Activated CD4-positive, alpha-beta T cell treated with anti-CD3 and anti-CD28 coated beads, Interleukin-2, amount 10 ng/mL, durations not matched to agents 7 days and 5 days (primary cell): ENCODE results near the gene DGCR8. TPM values are rescaled to one million over a fixed set of nuclear protein-coding genes. Genes with fewer than 3 reads are reported as not detected.

ENCODE experiments used
- CTCF ChIA-PET: fragments of 350-600 bp; sonication (Branson Sonifier 250); formaldehyde crosslinking; loops from one replicate; lab custom pipeline; 2021; ENCODE audit warnings: antibody characterized with exemption; lab: Charles Lee
- POLR2A ChIA-PET: fragments of 350-600 bp; sonication (Branson Sonifier 250); formaldehyde crosslinking; loops from one replicate; lab custom pipeline; 2021; ENCODE audit warnings: antibody characterized with exemption; lab: Charles Lee
- DNase-seq: peaks from one replicate; pipeline ENCODE4 v3.0.0-alpha.2; 2020
- H3K27ac Mint-ChIP-seq: one replicate; pipeline ENCODE4 v1.8.0; 2021; ENCODE audit warnings: mild to moderate bottlenecking, moderate library complexity, mixed read lengths
- H3K27me3 Mint-ChIP-seq: one replicate; pipeline ENCODE4 v1.8.0; 2021; ENCODE audit warnings: mixed read lengths
- H3K36me3 Mint-ChIP-seq: one replicate; pipeline ENCODE4 v1.8.0; 2021; ENCODE audit warnings: low read depth, mixed read lengths
- H3K4me1 Mint-ChIP-seq: one replicate; pipeline ENCODE4 v1.8.0; 2021; ENCODE audit warnings: mixed read lengths
- H3K4me3 Mint-ChIP-seq: one replicate; pipeline ENCODE4 v1.8.0; 2021; ENCODE audit warnings: mild to moderate bottlenecking, moderate library complexity, mixed read lengths
- H3K9me3 Mint-ChIP-seq: one replicate; pipeline ENCODE4 v1.8.0; 2021; ENCODE audit warnings: mixed read lengths
- total RNA-seq, 2 experiments: library from RNA; stranded (reverse); gene quantifications; one replicate each; pipeline ENCODE4 v1.2.3, GENCODE V29; 2021

The DGCR8 gene
- total RNA-seq, 2 experiments from 2014 or later = 51.2 to 54.5 TPM

DNA sequence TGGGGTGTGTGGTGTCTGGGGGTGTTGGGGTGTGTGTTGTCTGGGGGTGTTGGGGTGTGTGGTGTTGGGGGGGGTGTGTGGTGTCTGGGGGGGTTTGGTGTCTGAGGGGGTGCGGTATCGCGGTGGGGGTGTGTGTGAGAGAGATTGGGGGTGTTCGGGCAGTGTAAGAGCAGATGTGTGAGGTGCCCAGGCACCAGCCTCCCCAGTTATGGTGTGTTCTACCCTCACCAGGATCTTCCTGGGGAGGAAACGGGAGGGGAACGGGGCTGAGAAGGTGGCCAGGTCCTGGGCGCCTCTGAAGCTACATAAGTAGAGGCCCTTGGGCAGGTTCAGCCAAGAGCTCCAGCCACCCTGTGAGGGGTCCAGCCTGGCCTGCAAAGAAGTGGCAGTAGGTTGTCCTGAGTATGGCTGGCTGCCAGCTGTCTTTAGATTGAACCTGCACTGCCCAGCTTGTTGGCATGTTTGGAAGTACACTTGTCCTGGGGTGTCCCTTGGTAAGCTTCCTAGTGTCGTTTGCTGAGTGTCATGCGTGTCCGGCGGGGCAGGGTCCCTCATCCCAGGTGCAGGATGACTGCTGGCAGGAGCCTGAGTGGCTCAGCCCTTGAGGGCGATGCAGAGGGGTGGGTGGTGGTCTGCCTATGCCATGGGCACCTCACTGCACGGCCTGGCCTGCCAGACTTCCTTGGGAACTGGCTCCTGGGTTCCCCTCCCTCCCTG is 43.5 kb downstream of the DGCR8 start:
- no peak for DNase-seq
- Mint-ChIP-seq H3K27me3 (no peaks in the 10 kb centered on the region), H3K4me1 (peaks cover 29% of the 10 kb centered on the region), H3K4me3 (no peak overlapping the region), H3K36me3 (peaks cover 37% of the 10 kb centered on the region), H3K27ac (no peak overlapping the region), H3K9me3 (no peaks in the 10 kb centered on the region)
- ChIA-PET CTCF (interaction anchor here (0.5 to 0.8 kb wide), 2 partner anchors 73 to 153 kb away, joined by 3 to 4 read pairs; no protein-coding TSS in a partner anchor), POLR2A (no interaction called here)

DNA sequence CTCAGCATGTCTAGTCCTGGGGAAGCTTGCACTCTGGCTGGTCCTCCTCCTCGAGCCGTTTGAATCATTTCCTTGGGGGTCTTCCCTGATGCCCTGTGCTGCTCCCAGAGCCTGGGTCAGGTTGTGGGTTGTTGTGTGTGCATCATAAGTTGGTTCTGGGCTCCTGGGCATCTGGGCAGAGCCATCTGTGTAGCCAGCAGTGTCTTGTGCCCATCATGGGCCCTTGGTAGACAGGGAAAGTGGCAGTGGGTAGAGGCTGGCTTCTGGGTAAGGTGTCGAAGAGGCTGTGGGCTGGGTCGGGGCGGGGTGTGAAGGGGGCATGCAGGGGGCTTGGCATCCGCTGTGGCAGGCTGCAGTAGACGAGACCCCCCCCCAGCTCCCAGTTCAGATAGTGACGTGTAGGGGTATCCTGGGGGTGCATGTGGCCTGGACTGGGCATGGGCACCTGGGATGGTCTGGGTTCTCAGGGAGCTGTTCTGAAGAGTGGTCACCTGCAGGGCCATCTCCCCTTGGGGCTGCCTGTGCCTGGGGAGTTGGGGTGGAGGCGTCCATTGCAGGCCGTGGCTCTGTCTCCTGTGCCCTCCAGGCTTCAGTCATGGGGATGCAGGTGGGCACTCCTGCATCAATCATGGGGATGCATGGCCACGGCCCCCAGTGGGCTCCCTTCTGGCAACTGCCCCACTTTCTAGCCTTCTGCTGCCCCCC is 44.2 kb downstream of the DGCR8 start:
- H3K27ac Mint-ChIP-seq = no peak overlapping the region
- CTCF ChIA-PET = interaction anchor here (0.5 to 0.8 kb wide), 2 partner anchors 73 to 154 kb away, joined by 3 to 4 read pairs; no protein-coding TSS in a partner anchor

DNA sequence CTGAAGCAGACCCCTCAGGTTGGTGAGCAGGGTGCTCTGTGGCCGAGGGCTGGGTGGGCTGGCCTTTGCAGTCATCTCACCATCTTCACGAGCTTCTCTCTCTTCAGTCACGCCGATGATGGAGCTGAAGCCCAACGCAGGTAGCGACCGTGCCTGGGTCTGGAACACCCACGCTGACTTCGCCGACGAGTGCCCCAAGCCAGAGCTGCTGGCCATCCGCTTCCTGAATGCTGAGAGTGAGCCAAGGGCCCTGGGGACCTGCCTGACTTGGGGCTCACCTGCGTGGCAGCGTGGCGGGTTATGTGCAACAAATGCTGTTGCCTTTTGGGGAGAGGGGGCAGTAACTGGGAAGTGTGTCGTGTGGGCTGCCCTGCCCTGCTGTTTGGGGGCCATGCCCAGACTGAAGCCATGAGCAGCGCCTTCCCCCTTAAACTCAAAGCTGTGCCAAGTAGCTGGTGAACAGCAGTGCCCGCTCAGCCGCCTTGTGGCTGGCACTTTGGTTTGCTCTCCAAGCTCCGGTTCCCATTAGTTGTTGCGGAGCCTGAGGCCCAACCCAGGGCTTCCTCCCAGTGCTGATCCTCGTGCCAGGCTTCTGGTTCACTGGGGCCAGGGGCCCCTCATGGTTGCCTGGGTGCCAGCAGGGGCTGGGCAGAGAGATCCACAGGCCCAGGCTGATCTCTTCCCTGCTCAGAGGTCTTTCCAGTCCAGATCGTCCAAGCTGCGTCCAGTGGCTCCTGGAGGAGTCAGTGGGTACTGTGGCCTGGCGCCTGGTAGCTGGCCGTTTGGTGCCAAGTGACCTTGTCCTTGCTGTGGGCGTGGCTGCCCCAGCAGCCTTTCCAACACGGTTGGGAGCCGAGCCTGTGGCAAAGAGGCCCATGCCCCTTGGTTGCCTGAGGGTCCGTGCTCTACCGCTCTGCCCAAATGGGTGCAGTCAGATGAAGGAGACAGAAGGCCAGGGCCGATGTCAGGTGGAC is 45.4 kb downstream of the DGCR8 start:
- no peak overlapping the region for H3K27ac Mint-ChIP-seq
- H3K4me3 Mint-ChIP-seq = no peak overlapping the region
- POLR2A ChIA-PET = no interaction called here
- no peaks in the 10 kb centered on the region for H3K9me3 Mint-ChIP-seq
- no peaks in the 10 kb centered on the region for H3K27me3 Mint-ChIP-seq
- peaks cover 19% of the 10 kb centered on the region for H3K4me1 Mint-ChIP-seq
- CTCF ChIA-PET = no interaction called here
- peaks cover 21% of the 10 kb centered on the region for H3K36me3 Mint-ChIP-seq
- DNase-seq = no peak

More for the DNA sequence above, 44.2 kb downstream of the DGCR8 start:
- H3K4me1 Mint-ChIP-seq = peaks cover 25% of the 10 kb centered on the region
- no peak for DNase-seq
- no peak overlapping the region for H3K4me3 Mint-ChIP-seq
- POLR2A ChIA-PET = no interaction called here
- H3K36me3 Mint-ChIP-seq = peaks cover 32% of the 10 kb centered on the region
- H3K9me3 Mint-ChIP-seq = no peaks in the 10 kb centered on the region
- H3K27me3 Mint-ChIP-seq = no peaks in the 10 kb centered on the region

DNA sequence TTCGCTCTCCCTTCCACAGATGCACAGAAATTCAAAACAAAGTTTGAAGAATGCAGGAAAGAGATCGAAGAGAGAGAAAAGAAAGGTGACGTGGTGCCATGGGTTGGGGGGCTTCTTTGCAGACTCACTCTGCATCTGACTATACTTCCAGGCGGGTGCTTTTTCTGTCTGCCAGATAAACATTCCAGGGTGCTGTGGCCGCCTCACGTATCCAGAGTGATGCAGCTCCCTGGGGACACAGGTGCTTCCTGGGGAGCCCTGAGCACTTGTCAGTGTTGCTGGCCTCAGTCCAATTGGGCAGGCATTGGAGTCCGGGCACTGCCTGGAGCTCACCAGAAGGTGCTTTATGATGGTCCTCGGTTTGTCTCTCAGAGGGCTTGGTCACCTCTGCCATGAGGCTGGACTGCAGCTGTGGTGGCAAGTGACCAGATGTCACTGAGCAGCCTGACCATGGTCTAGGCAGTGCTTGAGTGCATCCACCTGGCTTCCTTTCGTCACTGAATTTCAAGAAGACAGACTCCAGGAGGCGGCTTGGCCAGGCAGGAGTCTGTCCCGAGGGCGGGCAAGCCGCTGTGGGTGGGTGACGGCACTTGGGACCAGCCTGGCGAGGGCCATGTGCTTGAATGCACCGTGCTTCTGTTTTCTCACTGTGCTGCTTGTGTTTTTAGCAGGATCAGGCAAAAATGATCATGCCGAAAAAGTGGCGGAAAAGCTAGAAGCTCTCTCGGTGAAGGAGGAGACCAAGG is 46.4 kb downstream of the DGCR8 start:
- Mint-ChIP-seq H3K4me1 (peaks cover 18% of the 10 kb centered on the region), H3K9me3 (no peaks in the 10 kb centered on the region), H3K36me3 (peaks cover 18% of the 10 kb centered on the region), H3K4me3 (no peak overlapping the region), H3K27me3 (no peaks in the 10 kb centered on the region), H3K27ac (no peak overlapping the region)
- POLR2A ChIA-PET = no interaction called here
- CTCF ChIA-PET = interaction anchor here (1.0 kb wide), 1 partner anchor 173 kb away, joined by 3 read pairs; no protein-coding TSS in a partner anchor
- DNase-seq = no peak

DNA sequence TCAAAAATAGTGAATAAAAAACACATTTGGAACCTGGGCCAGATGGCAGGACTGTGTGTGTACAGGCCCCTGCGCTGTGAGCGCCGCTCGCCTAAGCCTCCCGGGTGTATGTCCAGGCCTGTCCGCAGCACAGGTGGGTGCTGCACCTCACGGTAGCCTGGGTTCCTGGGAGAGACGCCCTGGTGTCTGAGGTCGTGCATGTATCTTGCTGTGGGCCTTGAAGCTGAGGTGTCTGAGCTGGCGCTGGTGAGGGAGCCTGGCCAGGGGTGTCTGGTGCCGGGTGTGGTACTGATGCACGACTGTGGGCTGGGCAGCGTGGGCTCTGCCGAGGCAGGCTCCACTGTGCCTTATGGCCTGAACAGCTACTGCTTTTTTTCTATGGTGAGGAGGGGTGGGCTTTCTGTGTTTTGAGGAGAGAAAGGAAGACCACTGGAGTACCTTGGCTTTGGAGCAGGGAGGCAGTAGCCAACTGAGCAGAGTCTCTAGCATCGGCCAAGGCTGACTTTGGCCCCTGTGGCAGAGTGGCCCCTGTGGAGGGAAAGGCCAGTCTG is 47.4 kb downstream of the DGCR8 start:
- H3K9me3 Mint-ChIP-seq = no peaks in the 10 kb centered on the region

DNA sequence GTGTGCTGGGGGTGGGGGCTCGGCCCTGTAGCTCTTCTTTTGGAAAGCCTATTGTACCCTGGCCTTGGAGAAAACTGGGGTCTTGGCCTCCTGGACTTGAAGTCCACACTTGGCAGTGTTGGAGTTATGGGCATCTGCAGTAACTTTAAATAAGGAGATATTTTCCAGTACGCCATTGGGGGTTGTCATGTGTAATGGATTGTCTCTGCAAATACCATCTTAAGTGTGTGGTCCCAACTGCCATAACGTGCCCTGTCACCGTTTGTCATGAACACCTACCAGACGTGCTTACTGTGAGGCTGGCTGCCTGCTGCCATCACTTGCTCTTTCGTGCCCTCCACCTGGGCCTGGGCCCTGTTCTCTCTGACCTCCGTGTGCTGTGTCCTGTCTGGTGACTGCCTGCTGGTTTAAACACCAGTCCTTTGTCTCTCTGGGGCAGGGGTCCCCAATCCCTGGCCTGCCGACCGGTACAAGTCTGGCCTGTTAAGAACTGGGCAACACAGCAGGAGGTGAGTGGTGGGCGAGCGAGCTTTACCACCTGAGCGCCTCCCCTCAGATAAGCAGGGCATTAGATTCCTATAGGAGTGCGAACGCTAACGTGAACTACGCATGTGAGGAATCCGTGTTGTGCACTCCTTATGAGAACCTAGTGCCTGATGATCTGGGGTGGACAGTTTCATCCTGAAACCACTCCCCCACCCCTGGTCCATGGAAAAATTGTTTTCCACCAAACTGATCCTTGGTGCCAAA is 48.0 kb downstream of the DGCR8 start:
- peak overlapping the region; percentile 10 for H3K27ac Mint-ChIP-seq
- H3K36me3 Mint-ChIP-seq = peaks cover 10% of the 10 kb centered on the region
- no peak for DNase-seq
- no peak overlapping the region for H3K4me3 Mint-ChIP-seq
- no peaks in the 10 kb centered on the region for H3K9me3 Mint-ChIP-seq
- POLR2A ChIA-PET = no interaction called here
- H3K27me3 Mint-ChIP-seq = no peaks in the 10 kb centered on the region
- CTCF ChIA-PET = interaction anchor here (1.6 to 1.7 kb wide), 2 partner anchors 8 to 29 kb away, joined by 3 to 8 read pairs; no protein-coding TSS in a partner anchor
- H3K4me1 Mint-ChIP-seq = peaks cover 12% of the 10 kb centered on the region

More for the DNA sequence above, 47.4 kb downstream of the DGCR8 start:
- Mint-ChIP-seq H3K27me3 (no peaks in the 10 kb centered on the region), H3K4me1 (peaks cover 10% of the 10 kb centered on the region), H3K27ac (no peak overlapping the region), H3K36me3 (peaks cover 11% of the 10 kb centered on the region), H3K4me3 (no peak overlapping the region)
- no peak for DNase-seq
- ChIA-PET POLR2A (no interaction called here), CTCF (interaction anchor here (1.0 to 1.6 kb wide), 2 partner anchors 30 to 174 kb away, joined by 3 read pairs; no protein-coding TSS in a partner anchor)

DNA sequence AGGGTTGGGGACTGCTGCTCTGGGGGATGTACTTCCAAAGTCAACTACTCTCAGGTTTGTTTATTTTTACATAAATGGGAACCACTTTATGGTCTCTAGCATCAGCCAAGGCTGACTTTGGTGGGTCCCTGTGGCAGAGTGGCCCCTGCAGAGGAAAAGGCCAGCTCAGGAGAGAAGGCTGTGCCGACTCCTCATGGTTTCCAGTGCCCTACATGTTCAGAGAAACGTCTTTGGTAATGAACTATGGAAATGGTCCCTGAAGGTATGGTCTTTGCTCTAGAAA is 48.5 kb downstream of the DGCR8 start:
- DNase-seq = no peak
- H3K27ac Mint-ChIP-seq = peak overlapping the region; percentile 10
- H3K4me3 Mint-ChIP-seq = no peak overlapping the region
- ChIA-PET CTCF (interaction anchor here (1.2 to 1.7 kb wide), 4 partner anchors 9 to 43 kb away, joined by 3 to 8 read pairs (median 4); no protein-coding TSS in a partner anchor), POLR2A (no interaction called here)
- H3K36me3 Mint-ChIP-seq = peaks cover 10% of the 10 kb centered on the region
- H3K27me3 Mint-ChIP-seq = no peaks in the 10 kb centered on the region
- no peaks in the 10 kb centered on the region for H3K9me3 Mint-ChIP-seq
- peaks cover 16% of the 10 kb centered on the region for H3K4me1 Mint-ChIP-seq

DNA sequence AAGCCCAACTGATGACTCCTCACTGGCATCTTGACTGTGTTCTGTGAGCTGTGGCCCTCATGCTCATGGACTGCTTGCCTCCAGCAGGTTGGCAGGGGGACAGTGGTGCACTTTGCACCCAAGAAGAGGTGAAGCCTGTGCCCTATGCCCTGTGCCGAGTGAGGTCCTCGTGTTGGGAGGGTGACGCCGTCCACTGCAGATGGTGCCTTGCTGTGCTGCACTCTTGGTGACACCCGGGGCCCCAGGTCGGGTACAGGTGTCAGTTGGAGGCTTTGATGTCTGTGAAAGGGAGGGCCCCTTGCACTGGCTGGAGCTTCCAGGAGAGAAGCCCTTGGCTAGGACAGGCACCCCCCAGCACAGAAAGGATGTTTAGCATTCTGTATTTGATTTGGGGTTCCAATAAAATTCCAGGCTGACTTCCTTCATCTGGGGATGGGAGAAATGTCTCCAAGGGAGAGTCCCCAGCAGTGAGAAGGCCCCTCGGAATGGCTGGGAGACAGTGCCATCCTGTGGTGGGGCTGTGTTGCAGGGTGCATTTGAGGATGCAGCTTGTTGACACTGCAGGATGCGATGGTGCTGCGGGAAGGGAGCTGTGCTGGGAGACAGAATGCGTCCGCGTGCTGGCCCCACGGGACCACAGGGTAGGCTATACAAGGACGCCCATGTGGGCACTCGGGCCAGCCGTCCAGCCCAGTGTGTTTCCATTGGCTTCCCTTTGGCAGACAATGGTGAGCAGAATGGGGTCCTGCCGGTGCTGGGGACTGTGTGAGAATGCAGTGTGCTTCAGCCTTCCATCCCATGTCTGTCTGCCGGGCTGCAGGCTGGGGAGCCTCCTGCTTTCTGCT is 49.1 kb downstream of the DGCR8 start:
- Mint-ChIP-seq H3K4me1 (peaks cover 18% of the 10 kb centered on the region), H3K4me3 (no peak overlapping the region), H3K9me3 (no peaks in the 10 kb centered on the region), H3K36me3 (peaks cover 7% of the 10 kb centered on the region), H3K27ac (no peak overlapping the region), H3K27me3 (no peaks in the 10 kb centered on the region)
- POLR2A ChIA-PET = no interaction called here
- peak; percentile 63 for DNase-seq
- CTCF ChIA-PET = interaction anchor here (1.2 to 1.7 kb wide), 6 partner anchors 9 to 163 kb away, joined by 3 to 8 read pairs (median 4); no protein-coding TSS in a partner anchor

DNA sequence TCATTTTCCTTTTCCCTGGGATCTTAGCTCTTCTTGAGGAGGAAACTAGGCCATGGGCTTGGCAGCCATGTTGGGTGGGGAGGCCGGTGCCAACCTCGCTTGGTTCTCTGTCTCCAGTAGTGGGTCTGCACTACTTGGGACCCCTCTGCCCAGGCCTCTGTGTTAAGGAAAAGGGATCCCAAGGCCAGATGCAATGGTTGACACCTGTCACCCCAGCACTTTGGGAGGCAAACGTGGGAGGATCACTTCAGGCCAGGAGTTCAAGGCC is 49.6 kb downstream of the DGCR8 start:
- no peak overlapping the region for H3K4me3 Mint-ChIP-seq
- H3K4me1 Mint-ChIP-seq = peaks cover 18% of the 10 kb centered on the region
- H3K9me3 Mint-ChIP-seq = no peaks in the 10 kb centered on the region
- ChIA-PET CTCF (interaction anchor here (1.2 to 1.7 kb wide), 5 partner anchors 10 to 164 kb away, joined by 3 to 8 read pairs (median 4); no protein-coding TSS in a partner anchor), POLR2A (no interaction called here)
- DNase-seq = no peak
- H3K36me3 Mint-ChIP-seq = peaks cover 7% of the 10 kb centered on the region
- H3K27me3 Mint-ChIP-seq = no peaks in the 10 kb centered on the region
- H3K27ac Mint-ChIP-seq = no peak overlapping the region

DNA sequence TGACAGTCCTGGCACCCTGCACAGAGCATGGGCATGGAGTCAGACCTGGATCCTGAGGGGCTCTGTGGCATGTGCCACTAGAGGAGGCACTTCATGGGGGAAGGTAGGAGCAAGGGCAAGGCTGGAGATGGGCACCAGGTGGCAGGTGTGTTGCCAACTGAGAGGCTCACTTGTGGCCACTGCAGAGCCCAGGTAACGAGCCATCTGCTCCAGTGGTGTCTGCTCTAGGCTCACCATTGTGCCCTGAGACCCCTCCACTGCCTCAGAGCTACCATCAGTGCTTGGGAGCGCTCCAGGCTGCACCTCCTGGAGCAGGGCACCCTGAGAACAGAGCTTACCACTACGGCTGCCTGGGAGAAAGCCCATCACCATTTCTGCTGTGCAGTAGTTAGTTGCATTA is 50.3 kb downstream of the DGCR8 start:
- peaks cover 7% of the 10 kb centered on the region for H3K36me3 Mint-ChIP-seq
- POLR2A ChIA-PET = no interaction called here
- no peaks in the 10 kb centered on the region for H3K9me3 Mint-ChIP-seq
- H3K4me1 Mint-ChIP-seq = peaks cover 18% of the 10 kb centered on the region
- H3K27me3 Mint-ChIP-seq = no peaks in the 10 kb centered on the region
- peak; percentile 33 for DNase-seq
- CTCF ChIA-PET = interaction anchor here (0.6 to 1.6 kb wide), 4 partner anchors 22 to 109 kb away, joined by 3 to 4 read pairs (median 3); no protein-coding TSS in a partner anchor
- peak overlapping the region; percentile 69 for H3K4me3 Mint-ChIP-seq
- no peak overlapping the region for H3K27ac Mint-ChIP-seq
